ENCODE data around the gene C2CD3. TPM values are rescaled to one million over a fixed set of nuclear protein-coding genes. Genes with fewer than 3 reads are reported as not detected.

Gene C2CD3
- total and polyA plus RNA-seq, 2 of the 4 experiments (the other 2 are of a cell fraction): 11.1 to 19.2 TPM

DNA sequence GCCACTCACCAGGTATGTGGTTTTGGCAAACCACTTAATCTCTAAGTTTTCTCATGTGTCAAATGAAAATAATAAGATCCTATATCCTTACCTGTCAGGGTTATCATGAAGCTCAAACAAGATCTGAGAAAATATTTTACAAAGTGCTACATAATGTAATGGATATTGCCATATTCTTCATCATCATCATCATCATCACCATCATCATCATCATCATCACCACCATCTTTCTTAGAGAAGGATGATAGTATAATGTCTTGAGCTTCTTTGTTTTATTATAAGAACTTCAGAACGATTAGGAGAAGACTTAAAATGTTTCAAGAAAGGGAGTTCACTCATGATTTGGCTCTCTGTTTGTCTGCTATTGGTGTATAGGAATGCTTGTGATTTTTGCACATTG is 89.4 kb downstream of the C2CD3 start:
- BruUV-seq (replicated peaks): no TSS peak
- in situ Hi-C loops (cut with MboI; ENCODE audit: low sequenced_read_pairs): no loop called here
- Histone ChIP-seq H4K20me1 (ENCODE audit: insufficient read depth, low read length) (no peaks in the 10 kb centered on the region), H4K8ac (ENCODE audit: low read depth in 2 of 2, low read length in 2 of 2) (no peak overlapping the region), H2BK20ac (ENCODE audit: low read depth, low read length) (no peak overlapping the region), H3K14ac (replicated peaks; ENCODE audit: low read depth, low read length) (no peak overlapping the region), H2AK9ac (replicated peaks; ENCODE audit: low read depth, low read length, poor library complexity) (no peak overlapping the region), H2BK120ac (ENCODE audit: low read depth, low read length) (no peak overlapping the region), H4K91ac (ENCODE audit: insufficient read depth, low read depth, low read length) (no peak overlapping the region), H3K9ac (ENCODE audit: low read depth, low read length) (no peak overlapping the region), H3K9me1 (ENCODE audit: insufficient read depth, low read length) (peaks cover 3% of the 10 kb centered on the region; the same call in 1 of the 2 replicates), H3K4ac (ENCODE audit: low read depth, low read length) (no peak overlapping the region), H3K4me2 (ENCODE audit: low read depth, low read length) (no peak overlapping the region), H2AFZ (replicated peaks; ENCODE audit: low read length, poor library complexity) (no peak overlapping the region), H4K5ac (ENCODE audit: low read depth, low read length) (no peak overlapping the region), H3K9me3 (ENCODE audit: control insufficient read depth, insufficient read depth, low read length) (no peaks in the 10 kb centered on the region), H3K18ac (ENCODE audit: low read depth, low read length) (no peak overlapping the region), H3K4me1 (ENCODE audit: control insufficient read depth, insufficient read depth, low read length) (no peaks in the 10 kb centered on the region), H2BK15ac (ENCODE audit: low read depth, low read length) (no peak overlapping the region), H2BK5ac (ENCODE audit: low read depth, low read length, poor library complexity, severe bottlenecking) (no peak overlapping the region), H3K79me1 (ENCODE audit: low read depth in 1 of 2, low read length in 2 of 2) (no peaks in the 10 kb centered on the region; a peak in 1 of 4 replicates), H3K4me3 (ENCODE audit: insufficient read depth, low read depth, low read length) (no peak overlapping the region), H3K27me3 (ENCODE audit: control insufficient read depth, insufficient read depth, low read length) (no peaks in the 10 kb centered on the region), H2AK5ac (ENCODE audit: low read depth, low read length) (no peak overlapping the region), H3K23ac (ENCODE audit: low read depth, low read length) (no peak overlapping the region), H3K36me3 (ENCODE audit: control insufficient read depth, insufficient read depth, low read length) (peaks cover 16% of the 10 kb centered on the region), H3K27ac (ENCODE audit: insufficient read depth, low read length) (no peak overlapping the region), H3K56ac (ENCODE audit: extremely low read depth, insufficient read depth, low read length) (no peak overlapping the region)
- no peak for TF ChIP-seq RAD21 (IDR thresholded peaks at IDR 0.05; ENCODE audit: low read length)
- no peak for TF ChIP-seq NFE2L2 (IDR thresholded peaks at IDR 0.05; ENCODE audit: low read depth, low read length)
- TF ChIP-seq, protein P1, sequence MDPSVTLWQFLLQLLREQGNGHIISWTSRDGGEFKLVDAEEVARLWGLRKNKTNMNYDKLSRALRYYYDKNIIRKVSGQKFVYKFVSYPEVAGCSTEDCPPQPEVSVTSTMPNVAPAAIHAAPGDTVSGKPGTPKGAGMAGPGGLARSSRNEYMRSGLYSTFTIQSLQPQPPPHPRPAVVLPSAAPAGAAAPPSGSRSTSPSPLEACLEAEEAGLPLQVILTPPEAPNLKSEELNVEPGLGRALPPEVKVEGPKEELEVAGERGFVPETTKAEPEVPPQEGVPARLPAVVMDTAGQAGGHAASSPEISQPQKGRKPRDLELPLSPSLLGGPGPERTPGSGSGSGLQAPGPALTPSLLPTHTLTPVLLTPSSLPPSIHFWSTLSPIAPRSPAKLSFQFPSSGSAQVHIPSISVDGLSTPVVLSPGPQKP (IDR thresholded peaks at IDR 0.05; ENCODE audit: borderline replicate concordance, low read depth, low read length): no peak
- TF ChIP-seq CEBPB (IDR thresholded peaks at IDR 0.05; ENCODE audit: low read depth, low read length): no peak
- TF ChIP-seq SMC3 (IDR thresholded peaks at IDR 0.05; ENCODE audit: low read depth, low read length): no peak
- no peak for TF ChIP-seq RCOR1 (IDR thresholded peaks at IDR 0.05; ENCODE audit: insufficient replicate concordance, low read length)
- TF ChIP-seq, protein P2, sequence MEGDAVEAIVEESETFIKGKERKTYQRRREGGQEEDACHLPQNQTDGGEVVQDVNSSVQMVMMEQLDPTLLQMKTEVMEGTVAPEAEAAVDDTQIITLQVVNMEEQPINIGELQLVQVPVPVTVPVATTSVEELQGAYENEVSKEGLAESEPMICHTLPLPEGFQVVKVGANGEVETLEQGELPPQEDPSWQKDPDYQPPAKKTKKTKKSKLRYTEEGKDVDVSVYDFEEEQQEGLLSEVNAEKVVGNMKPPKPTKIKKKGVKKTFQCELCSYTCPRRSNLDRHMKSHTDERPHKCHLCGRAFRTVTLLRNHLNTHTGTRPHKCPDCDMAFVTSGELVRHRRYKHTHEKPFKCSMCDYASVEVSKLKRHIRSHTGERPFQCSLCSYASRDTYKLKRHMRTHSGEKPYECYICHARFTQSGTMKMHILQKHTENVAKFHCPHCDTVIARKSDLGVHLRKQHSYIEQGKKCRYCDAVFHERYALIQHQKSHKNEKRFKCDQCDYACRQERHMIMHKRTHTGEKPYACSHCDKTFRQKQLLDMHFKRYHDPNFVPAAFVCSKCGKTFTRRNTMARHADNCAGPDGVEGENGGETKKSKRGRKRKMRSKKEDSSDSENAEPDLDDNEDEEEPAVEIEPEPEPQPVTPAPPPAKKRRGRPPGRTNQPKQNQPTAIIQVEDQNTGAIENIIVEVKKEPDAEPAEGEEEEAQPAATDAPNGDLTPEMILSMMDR (conservative IDR thresholded peaks at IDR 0.05; ENCODE audit: low read depth, low read length): no peak
- TF ChIP-seq FOS (IDR thresholded peaks at IDR 0.05; ENCODE audit: low read depth, low read length): no peak
- no peak for TF ChIP-seq POLR2A (IDR thresholded peaks at IDR 0.05; ENCODE audit: low read depth, low read length)
- TF ChIP-seq, protein P3, sequence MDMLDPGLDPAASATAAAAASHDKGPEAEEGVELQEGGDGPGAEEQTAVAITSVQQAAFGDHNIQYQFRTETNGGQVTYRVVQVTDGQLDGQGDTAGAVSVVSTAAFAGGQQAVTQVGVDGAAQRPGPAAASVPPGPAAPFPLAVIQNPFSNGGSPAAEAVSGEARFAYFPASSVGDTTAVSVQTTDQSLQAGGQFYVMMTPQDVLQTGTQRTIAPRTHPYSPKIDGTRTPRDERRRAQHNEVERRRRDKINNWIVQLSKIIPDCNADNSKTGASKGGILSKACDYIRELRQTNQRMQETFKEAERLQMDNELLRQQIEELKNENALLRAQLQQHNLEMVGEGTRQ (IDR thresholded peaks at IDR 0.05; ENCODE audit: low read depth, low read length): no peak
- no peak for TF ChIP-seq RFX5 (IDR thresholded peaks at IDR 0.05; ENCODE audit: low read depth, low read length)
- TF ChIP-seq MAZ (IDR thresholded peaks at IDR 0.05; ENCODE audit: borderline replicate concordance, low read depth, low read length): no peak
- no peak for TF ChIP-seq MXI1 (IDR thresholded peaks at IDR 0.05; ENCODE audit: borderline replicate concordance, low read depth, low read length)
- no peak for TF ChIP-seq BHLHE40 (IDR thresholded peaks at IDR 0.05; ENCODE audit: low read depth, low read length)
- dilution Hi-C loops (cut with HindIII; ENCODE audit: low sequenced_read_pairs, unreplicated experiment): no loop called here
- ATAC-seq (ENCODE audit: low read depth) (no peak), DNase-seq (no peak)
- CTCF ChIA-PET: no interaction called here
- intact Hi-C loops (cut with micrococcal nuclease): no loop called here
- POLR2A ChIA-PET (ENCODE audit: unreplicated experiment): no interaction called here
- no CpG with 5 or more reads among the region's 1 CpG for WGBS, 2 experiments (ENCODE audit: extremely low coverage in 2 of 2, insufficient read length in 1 of 2)
